Bronchial epithelial cell (primary cell): ENCODE data around the gene UBASH3B. TPM values are rescaled to one million over a fixed set of nuclear protein-coding genes. Genes with fewer than 3 reads are reported as not detected.

Experiments
- DNase-seq: peaks from one replicate; pipeline ENCODE4 v3.0.0-alpha.2; 2010; ENCODE audit warnings: low read depth
- FAIRE-seq: peaks from 2 replicates; lab custom pipeline; 2011; peaks lifted over from hg19 to GRCh38; lab: Jason Lieb, UNC
- H3K27me3 ChIP-seq: 2 replicates; pipeline ENCODE4 v1.5.1; 2011; ENCODE audit warnings: low read length; ENCODE audit not compliant: control insufficient read depth, insufficient read depth
- H3K36me3 ChIP-seq: 2 replicates; pipeline ENCODE4 v1.5.1; 2011; ENCODE audit warnings: low read length; ENCODE audit not compliant: control insufficient read depth, insufficient read depth
- H3K4me3 ChIP-seq: 2 replicates; pipeline ENCODE4 v1.5.1; 2011; ENCODE audit warnings: mild to moderate bottlenecking, low read depth, low read length, control low read depth
- total RNA-seq: library from RNA; depleted of rRNA; stranded (reverse); fragments of >200 nt; gene quantifications from 2 replicates; pipeline ENCODE4 v1.2.1, GENCODE V29; 2014
- TF ChIP-seq, protein P1 (sequence below): IDR thresholded peaks from 2 replicates; pipeline ENCODE4 v1.5.1; 2011; ENCODE audit warnings: mild to moderate bottlenecking, moderate library complexity, low read length, control low read depth, inconsistent platforms; ENCODE audit not compliant: insufficient read depth, severe bottlenecking

UBASH3B gene
- total RNA-seq, 1 donor from 2014 or later: 10.0 TPM

DNA sequence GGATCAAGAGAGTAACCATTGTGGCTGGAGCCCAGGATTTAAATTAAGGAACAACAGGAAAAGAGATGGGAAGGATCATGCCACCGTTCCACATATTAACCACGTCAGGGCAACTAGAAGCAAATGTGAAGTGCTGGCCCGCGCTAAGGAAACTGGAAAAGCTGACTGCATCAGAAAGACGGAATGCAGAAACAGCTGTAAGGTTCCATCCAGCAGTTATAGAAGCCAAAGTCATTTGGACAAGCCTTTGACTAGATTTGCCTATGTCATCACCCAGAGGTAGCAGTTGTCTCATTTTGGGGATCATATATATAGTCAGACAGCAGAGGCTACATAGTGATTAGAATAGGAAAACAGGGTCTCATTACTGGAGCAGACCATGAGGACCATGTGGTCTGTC is 139.8 kb downstream of the UBASH3B start:
- Histone ChIP-seq H3K27me3 (no peaks in the 10 kb centered on the region), H3K36me3 (no peaks in the 10 kb centered on the region), H3K4me3 (no peak overlapping the region)
- FAIRE-seq (no peak), DNase-seq (no peak)
- TF ChIP-seq, protein P1, sequence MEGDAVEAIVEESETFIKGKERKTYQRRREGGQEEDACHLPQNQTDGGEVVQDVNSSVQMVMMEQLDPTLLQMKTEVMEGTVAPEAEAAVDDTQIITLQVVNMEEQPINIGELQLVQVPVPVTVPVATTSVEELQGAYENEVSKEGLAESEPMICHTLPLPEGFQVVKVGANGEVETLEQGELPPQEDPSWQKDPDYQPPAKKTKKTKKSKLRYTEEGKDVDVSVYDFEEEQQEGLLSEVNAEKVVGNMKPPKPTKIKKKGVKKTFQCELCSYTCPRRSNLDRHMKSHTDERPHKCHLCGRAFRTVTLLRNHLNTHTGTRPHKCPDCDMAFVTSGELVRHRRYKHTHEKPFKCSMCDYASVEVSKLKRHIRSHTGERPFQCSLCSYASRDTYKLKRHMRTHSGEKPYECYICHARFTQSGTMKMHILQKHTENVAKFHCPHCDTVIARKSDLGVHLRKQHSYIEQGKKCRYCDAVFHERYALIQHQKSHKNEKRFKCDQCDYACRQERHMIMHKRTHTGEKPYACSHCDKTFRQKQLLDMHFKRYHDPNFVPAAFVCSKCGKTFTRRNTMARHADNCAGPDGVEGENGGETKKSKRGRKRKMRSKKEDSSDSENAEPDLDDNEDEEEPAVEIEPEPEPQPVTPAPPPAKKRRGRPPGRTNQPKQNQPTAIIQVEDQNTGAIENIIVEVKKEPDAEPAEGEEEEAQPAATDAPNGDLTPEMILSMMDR: no peak

DNA sequence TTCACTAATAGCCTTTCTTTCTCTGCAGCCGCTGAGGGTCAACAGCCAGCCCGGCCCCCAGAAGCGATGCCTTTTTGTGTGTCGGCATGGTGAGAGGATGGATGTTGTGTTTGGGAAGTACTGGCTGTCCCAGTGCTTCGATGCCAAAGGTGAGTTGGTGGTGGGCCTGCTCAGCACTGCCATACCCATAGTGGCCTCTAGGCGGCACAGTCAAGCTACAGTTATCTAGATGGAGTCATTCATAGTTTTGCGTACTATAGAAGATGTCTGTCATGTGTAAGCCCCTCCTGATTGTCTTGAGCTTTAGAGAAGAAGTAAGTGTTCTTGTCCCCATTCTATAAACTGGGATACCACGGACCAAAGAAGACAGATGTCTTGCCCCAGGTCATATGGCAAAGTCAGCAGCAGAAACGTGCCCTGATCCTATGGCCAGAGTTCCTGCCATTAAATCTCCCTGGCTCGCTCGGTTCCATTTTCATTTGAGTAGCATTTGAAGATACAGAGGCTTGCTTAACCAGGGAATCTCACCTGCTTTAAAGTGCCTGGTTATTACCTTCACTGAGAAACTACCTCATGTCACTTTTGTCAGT is 140.7 kb downstream of the UBASH3B start:
- DNase-seq (peak; percentile 50), FAIRE-seq (no peak)
- Histone ChIP-seq H3K27me3 (no peaks in the 10 kb centered on the region), H3K4me3 (no peak overlapping the region), H3K36me3 (no peaks in the 10 kb centered on the region)
- TF ChIP-seq, protein P1: peak; percentile 90

DNA sequence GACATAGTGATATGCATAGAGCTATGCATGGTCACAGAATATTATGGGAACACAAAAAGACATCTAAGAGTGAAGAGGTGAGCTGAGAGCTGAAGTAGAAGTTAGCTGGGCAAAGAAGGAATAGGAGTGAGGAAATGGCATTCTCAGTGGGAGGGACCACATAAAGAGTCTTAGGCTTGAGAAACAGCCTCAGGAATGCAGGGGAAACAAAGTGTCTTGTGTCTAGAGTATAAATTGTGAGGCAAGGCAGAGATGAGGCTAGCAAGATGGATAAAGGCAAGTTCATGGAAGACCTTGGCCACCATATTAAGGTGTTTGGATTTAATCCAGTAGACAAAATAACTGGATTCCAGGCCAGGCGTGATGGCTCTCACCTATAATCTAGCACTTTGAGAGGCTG is 142.1 kb downstream of the UBASH3B start:
- Histone ChIP-seq H3K27me3 (no peaks in the 10 kb centered on the region), H3K36me3 (no peaks in the 10 kb centered on the region), H3K4me3 (no peak overlapping the region)
- DNase-seq: no peak
- no peak for FAIRE-seq
- TF ChIP-seq, protein P1: no peak

DNA sequence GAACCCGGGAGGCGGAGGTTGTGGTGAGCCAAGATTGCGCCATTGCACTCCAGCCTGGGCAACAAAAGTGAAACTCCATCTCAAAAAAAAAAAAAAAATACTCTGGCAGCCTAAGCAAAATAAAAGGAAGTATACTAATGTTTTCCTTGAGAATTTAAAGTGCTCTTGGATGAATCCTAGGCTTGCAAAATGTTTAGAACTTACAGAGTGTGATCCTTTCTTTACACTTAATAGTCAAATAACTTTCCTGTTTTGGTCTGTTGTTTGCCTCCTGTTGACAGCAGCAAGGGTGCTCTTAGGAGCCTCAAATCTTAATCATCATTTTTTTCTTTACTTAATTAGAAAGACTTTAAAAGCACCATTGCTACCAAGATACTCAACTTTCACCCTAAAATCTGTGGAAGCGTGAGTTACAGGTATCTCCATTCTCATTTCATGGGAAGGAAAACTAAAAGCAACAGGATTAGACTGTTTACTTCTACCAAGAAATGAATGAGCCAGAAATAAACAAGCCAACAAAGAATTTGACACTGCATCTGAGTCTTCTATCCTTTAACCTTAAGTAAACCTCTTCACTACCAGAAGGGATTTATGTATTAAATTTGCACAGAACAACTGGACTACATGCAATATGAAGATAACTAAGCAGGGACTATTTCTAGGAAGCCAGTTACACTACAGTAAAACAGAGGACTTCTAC is 144.0 kb downstream of the UBASH3B start:
- FAIRE-seq: no peak
- Histone ChIP-seq H3K36me3 (no peaks in the 10 kb centered on the region), H3K4me3 (no peak overlapping the region), H3K27me3 (no peaks in the 10 kb centered on the region)
- no peak for DNase-seq
- TF ChIP-seq, protein P1: no peak

DNA sequence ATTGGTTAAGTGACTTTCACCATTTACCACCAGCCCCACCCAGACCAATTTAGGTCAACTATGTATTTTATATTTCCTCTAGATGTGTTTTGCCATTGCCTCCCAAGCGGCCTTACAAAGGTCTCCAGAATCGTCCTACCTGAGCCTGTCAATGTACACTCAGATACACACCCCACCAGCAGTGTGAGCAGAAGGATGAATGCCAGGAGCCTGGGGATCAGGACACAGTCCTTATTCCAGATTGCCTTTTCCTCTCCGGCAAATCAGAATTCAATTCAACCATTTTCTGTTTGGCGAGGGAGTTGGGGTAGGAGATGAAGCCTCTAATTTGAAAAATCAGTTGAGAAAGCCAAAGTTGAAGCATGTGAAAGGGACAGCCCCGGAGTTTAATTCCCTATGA is 147.4 kb downstream of the UBASH3B start:
- no peaks in the 10 kb centered on the region for H3K36me3 ChIP-seq
- no peak overlapping the region for H3K4me3 ChIP-seq
- TF ChIP-seq, protein P1: no peak
- DNase-seq (no peak), FAIRE-seq (no peak)
- no peaks in the 10 kb centered on the region for H3K27me3 ChIP-seq

DNA sequence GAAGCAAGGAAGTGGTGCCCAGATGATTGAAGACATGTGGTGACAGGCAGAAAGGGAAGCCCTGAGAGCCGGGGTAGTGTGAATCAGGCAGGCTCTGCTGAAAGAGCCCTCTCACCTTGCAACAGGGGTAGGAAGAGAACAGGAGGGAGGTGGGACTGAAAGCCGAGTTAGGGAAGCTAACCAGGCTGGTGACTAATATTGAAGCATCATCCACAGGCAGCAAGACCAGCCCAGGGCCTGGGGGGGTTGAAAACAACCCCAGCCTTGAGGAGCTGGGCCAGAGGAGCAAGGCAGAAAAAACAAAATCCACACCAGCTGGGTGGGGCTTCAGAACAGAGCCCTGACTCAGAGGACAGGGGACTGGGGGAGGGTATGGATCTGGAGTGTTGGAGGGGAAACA is 147.8 kb downstream of the UBASH3B start:
- Histone ChIP-seq H3K4me3 (no peak overlapping the region), H3K27me3 (no peaks in the 10 kb centered on the region), H3K36me3 (no peaks in the 10 kb centered on the region)
- peak; percentile 97 for FAIRE-seq
- DNase-seq: peak; percentile 100
- TF ChIP-seq, protein P1: no peak
